K562 (cell line): ENCODE results near the gene MARCHF3. TPM values are rescaled to one million over a fixed set of nuclear protein-coding genes. Genes with fewer than 3 reads are reported as not detected.

ENCODE experiments used
- ATAC-seq: fragments of 200-7000 bp; cut with Tn5 transposase; 3 replicates; pipeline ENCODE4 v1.9.1; 2020; ENCODE audit warnings: moderate library complexity
- BruUV-seq: library from RNA; stranded (reverse); fragments of 400-500 nt; replicated peaks from 2 replicates; lab custom pipeline; 2021; lab: Mats Ljungman, UMichigan
- CTCF ChIA-PET: fragments of 300-600 bp; formaldehyde crosslinking; extraction: SDS; loops from one replicate; lab custom pipeline; 2021; ENCODE audit warnings: low intra/inter-chr PET ratio; lab: Yijun Ruan, JAX
- POLR2A ChIA-PET: fragments of 300-600, 350-650 bp; sonication (Branson Sonifier 250); formaldehyde crosslinking; extraction: SDS; loops from one replicate; lab custom pipeline; 2021; ENCODE audit warnings: antibody characterized with exemption, inconsistent platforms; lab: Yijun Ruan, JAX
- DNase-seq, 4 experiments: peaks; one replicate each; pipeline versions ENCODE4 v3.0.0 to v3.0.0-alpha.2; 2011 to 2018; ENCODE audit warnings: low spot score in 3 of 4, mixed read lengths in 3 of 4; ENCODE audit errors: extremely low read depth in 1 of 4
- FAIRE-seq: peaks from 2 replicates; lab custom pipeline; 2011; peaks lifted over from hg19 to GRCh38; lab: Jason Lieb, UNC
- H2AFZ ChIP-seq: 2 replicates; pipeline ENCODE4 v1.6.0; 2011; ENCODE audit warnings: low read depth, low read length, control low read depth, inconsistent platforms
- H3K27ac ChIP-seq: fragments of 200-600 bp; 3 replicates; pipeline ENCODE4 v1.8.0; 2011; ENCODE audit warnings: low read depth, mild to moderate bottlenecking, control low read depth, inconsistent platforms, low read length, moderate library complexity, mixed read lengths; ENCODE audit errors: extremely low read depth
- H3K27me3 ChIP-seq, 2 experiments: fragments of 300-600 bp in 1 of 2; 2 replicates in 1 of 2; 3 replicates in 1 of 2; pipeline versions ENCODE4 v1.6.0 to v1.8.0; 2011; ENCODE audit warnings: inconsistent platforms in 2 of 2, low read length in 2 of 2, mild to moderate bottlenecking in 1 of 2, mixed read lengths in 1 of 2, moderate library complexity in 1 of 2; ENCODE audit not compliant: control insufficient read depth in 2 of 2, insufficient read depth in 2 of 2
- H3K36me3 ChIP-seq: fragments of 300-600 bp; 3 replicates; pipeline ENCODE4 v1.8.0; 2011; ENCODE audit warnings: mild to moderate bottlenecking, low read length, inconsistent platforms; ENCODE audit not compliant: control insufficient read depth, insufficient read depth
- H3K4me1 ChIP-seq, 2 experiments: fragments of 200-600 bp in 1 of 2; replicated peaks in 1 of 2; 2 replicates in 1 of 2; 3 replicates in 1 of 2; pipeline versions ENCODE4 v1.5.1 to v1.8.0; 2011; ENCODE audit warnings: inconsistent platforms in 2 of 2, low read length in 2 of 2, mild to moderate bottlenecking in 1 of 2, mixed read lengths in 1 of 2, moderate library complexity in 1 of 2; ENCODE audit not compliant: control insufficient read depth in 2 of 2, insufficient read depth in 2 of 2
- H3K4me2 ChIP-seq: 2 replicates; pipeline ENCODE4 v1.6.1; 2011; ENCODE audit warnings: low read length, control low read depth, inconsistent platforms, mixed read lengths; ENCODE audit not compliant: insufficient read depth
- H3K4me3 ChIP-seq: fragments of 200-600 bp; sonication (generic), shearing (Covaris generic); 2 replicates; pipeline ENCODE4 v1.5.1; 2016; ENCODE audit warnings: control low read depth, inconsistent platforms
- H3K79me2 ChIP-seq: fragments of 200-600 bp; 3 replicates; pipeline ENCODE4 v1.8.0; 2011; ENCODE audit warnings: low read length, inconsistent platforms; ENCODE audit not compliant: control insufficient read depth, insufficient read depth
- H3K9ac ChIP-seq, 2 experiments: 2 replicates each; pipeline versions ENCODE4 v1.6.0 to v1.6.1; 2011; ENCODE audit warnings: low read depth in 2 of 2, low read length in 2 of 2, control low read depth in 1 of 2, inconsistent platforms in 1 of 2, mild to moderate bottlenecking in 1 of 2, mixed read lengths in 1 of 2; ENCODE audit not compliant: insufficient read depth in 1 of 2
- H3K9me1 ChIP-seq: one replicate; pipeline ENCODE4 v1.6.0; 2011; ENCODE audit warnings: inconsistent platforms, mild to moderate bottlenecking, low read length, moderate library complexity; ENCODE audit not compliant: control insufficient read depth, insufficient read depth
- H3K9me3 ChIP-seq: replicated peaks from 2 replicates; pipeline ENCODE4 v1.5.1; 2011; ENCODE audit warnings: low read depth, low read length, inconsistent platforms; ENCODE audit not compliant: control insufficient read depth, insufficient read depth
- H4K20me1 ChIP-seq: replicated peaks from 2 replicates; pipeline ENCODE4 v1.6.1; 2011; ENCODE audit warnings: low read length, inconsistent platforms, mixed read lengths; ENCODE audit not compliant: control insufficient read depth, insufficient read depth
- CEBPB ChIP-seq: fragments of 450-650 bp; IDR thresholded peaks from 2 replicates; pipeline ENCODE4 v1.6.1; 2016; ENCODE audit warnings: missing genetic modification characterization, missing compliant biosample characterization
- CEBPG ChIP-seq, 3 experiments: fragments of 200-800 bp in 1 of 3; sonication (Bioruptor generic) in 1 of 3; sonication (generic) in 1 of 3; formaldehyde crosslinking in 1 of 3; IDR thresholded peaks in 2 of 3; conservative IDR thresholded peaks in 1 of 3; 2 replicates each; pipeline versions ENCODE4 v1.6.1 to v1.8.0; 2016 to 2022; ENCODE audit warnings: missing compliant biosample characterization in 2 of 3, missing genetic modification characterization in 2 of 3, mild to moderate bottlenecking in 1 of 3, missing genetic modification reagents in 1 of 3
- ELF2 ChIP-seq: fragments of 250-450 bp; sonication (Bioruptor Pico); IDR thresholded peaks from 2 replicates; pipeline ENCODE4 v1.5.0; 2021; ENCODE audit warnings: mild to moderate bottlenecking
- FOXA1 ChIP-seq: fragments of 450-650 bp; IDR thresholded peaks from 2 replicates; pipeline ENCODE4 v1.6.1; 2016; ENCODE audit warnings: mild to moderate bottlenecking, borderline replicate concordance
- KDM2B ChIP-seq: fragments of 250-450 bp; sonication (Bioruptor Pico); IDR thresholded peaks from 2 replicates; pipeline ENCODE4 v1.8.0; 2021; ENCODE audit warnings: mild to moderate bottlenecking, moderate library complexity
- KDM5B ChIP-seq: fragments of 200-600 bp; sonication (generic); IDR thresholded peaks from 2 replicates; pipeline ENCODE4 v1.6.1; 2012; ENCODE audit warnings: low read depth, mild to moderate bottlenecking, moderate library complexity, low read length, control low read depth, inconsistent platforms; ENCODE audit not compliant: insufficient replicate concordance
- NEUROD1 ChIP-seq: fragments of 150-350 bp; IDR thresholded peaks from 2 replicates; pipeline ENCODE4 v1.6.1; 2014; ENCODE audit warnings: borderline replicate concordance, low read length, low read depth; ENCODE audit not compliant: partially characterized antibody
- PHF8 ChIP-seq: fragments of 200-600 bp; sonication (generic); IDR thresholded peaks from 2 replicates; pipeline ENCODE4 v1.6.1; 2012; ENCODE audit warnings: mixed run types, mild to moderate bottlenecking, inconsistent platforms, low read length, moderate library complexity, borderline replicate concordance
- POLR3A ChIP-seq: IDR thresholded peaks from 2 replicates; pipeline ENCODE4 v1.6.1; 2011; ENCODE audit warnings: borderline replicate concordance, mild to moderate bottlenecking, moderate library complexity; ENCODE audit not compliant: insufficient read length, insufficient read depth; ENCODE audit errors: extremely low read depth
- PRMT5 ChIP-seq: sonication (generic); formaldehyde crosslinking; IDR thresholded peaks from 2 replicates; pipeline ENCODE4 v1.5.0; 2020; ENCODE audit warnings: missing genetic modification reagents
- PURB ChIP-seq: sonication (generic); formaldehyde crosslinking; IDR thresholded peaks from 2 replicates; pipeline ENCODE4 v1.9.0; 2021; ENCODE audit warnings: low read depth, mild to moderate bottlenecking, missing genetic modification reagents
- SIN3B ChIP-seq: fragments of 450-650 bp; IDR thresholded peaks from 2 replicates; pipeline ENCODE4 v1.6.1; 2017; ENCODE audit warnings: low read depth, mild to moderate bottlenecking, moderate library complexity
- ZNF253 ChIP-seq: fragments of 250-450 bp; sonication (Bioruptor Pico); conservative IDR thresholded peaks from 2 replicates; pipeline ENCODE4 v1.6.1; 2021; ENCODE audit warnings: mild to moderate bottlenecking
- ZNF766 ChIP-seq: fragments of 200-800 bp; sonication (Bioruptor generic); conservative IDR thresholded peaks from 2 replicates; pipeline ENCODE4 v1.6.1; 2016; ENCODE audit warnings: missing genetic modification characterization, missing compliant biosample characterization
- WGBS: fragments of 100-300 bp; shearing (Covaris generic); methylation state at CpG from one replicate; pipeline ENCODE4 v1.1.6; 2016; ENCODE audit warnings: low coverage, mixed read lengths; ENCODE audit not compliant: insufficient coverage; ENCODE audit errors: missing lambda C conversion rate; 5-methylcytosine and 5-hydroxymethylcytosine counted together
- in situ Hi-C: fragments of 300-500 bp; cut with MboI; formaldehyde crosslinking; loops from 4 replicates; pipeline ENCODE4 v1.15.0; 2018; ENCODE audit warnings: inconsistent platforms, mixed read lengths
- intact Hi-C: fragments of 100-400 bp; cut with micrococcal nuclease; formaldehyde crosslinking; loops from 2 replicates; pipeline ENCODE4 v1.14.2; 2022
- polyA plus RNA-seq, 8 experiments: library from polyadenylated mRNA; depleted of rRNA in 4 of 8; stranded (reverse) in 5 of 8; unstranded in 3 of 8; fragments of >200 nt; fragmentation: Nextera tagmentation in 2 of 8; fragmentation: Illumina TruSeq in 1 of 8; extraction: Ambion mirVana in 2 of 8; extraction: Trizol in 1 of 8; gene quantifications; 2 replicates each; pipeline versions ENCODE4 v1.2.1 to v1.2.3, GENCODE V29; 2011 to 2014; ENCODE audit warnings: inconsistent platforms in 1 of 8, missing spikeins in 1 of 8
- total RNA-seq, 7 experiments: library from RNA; depleted of rRNA in 6 of 7; stranded (reverse); fragments of >200 nt in 6 of 7; fragmentation: Illumina TruSeq in 2 of 7; extraction: Trizol in 2 of 7; gene quantifications; 2 replicates each; pipeline versions ENCODE4 v1.2.1 to v1.2.3, GENCODE V29; 2011 to 2021; ENCODE audit warnings: low replicate concordance in 1 of 7
- TF ChIP-seq, protein P1 (sequence below): sonication (generic); formaldehyde crosslinking; IDR thresholded peaks from 2 replicates; pipeline ENCODE4 v1.8.1; 2023; ENCODE audit warnings: mild to moderate bottlenecking, missing genetic modification reagents
- TF ChIP-seq, protein P2 (sequence below): fragments of 250-450 bp; sonication (Bioruptor Pico); IDR thresholded peaks from 2 replicates; pipeline ENCODE4 v1.8.0; 2022; ENCODE audit warnings: inconsistent platforms
- TF ChIP-seq, protein P3 (sequence below): fragments of 450-650 bp; IDR thresholded peaks from 2 replicates; pipeline ENCODE4 v1.6.1; 2016

MARCHF3 gene
- total and polyA plus RNA-seq, 9 of the 15 experiments (the other 6 are each of a cell fraction or from before 2014, with no cell fraction given): 5.6 to 37.4 (median 16.5) TPM

DNA sequence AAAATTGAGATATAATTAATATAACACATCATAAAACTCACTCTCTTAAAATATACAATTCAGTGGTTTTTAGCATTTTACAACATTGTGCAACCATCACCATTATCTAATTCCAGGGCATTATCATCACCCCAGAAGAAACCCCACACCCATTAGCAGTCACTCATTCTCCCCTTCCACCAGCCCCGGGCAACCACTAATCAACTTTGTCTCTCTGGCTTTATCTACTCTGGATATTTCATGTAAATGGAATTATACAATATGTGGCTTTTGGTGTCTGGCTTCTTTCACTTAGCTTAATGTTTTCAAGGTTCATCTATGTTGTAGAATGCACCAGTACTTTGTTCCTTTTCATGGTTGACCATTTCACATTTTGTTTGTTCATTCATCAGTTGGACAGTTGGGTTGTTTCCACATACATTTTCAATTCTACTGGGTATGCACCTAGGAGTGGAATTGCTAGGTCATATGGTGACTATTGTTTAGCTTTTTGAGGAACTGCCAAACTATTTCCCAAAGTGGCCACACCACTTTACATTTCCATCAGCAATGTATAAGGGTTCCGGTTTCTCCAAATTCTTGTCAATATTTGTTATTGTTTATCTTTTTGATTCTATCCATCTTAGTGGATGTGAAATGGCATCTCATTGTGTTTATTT lies 62.4 kb downstream of the MARCHF3 start:
- Histone ChIP-seq H4K20me1 (no peaks in the 10 kb centered on the region), H3K9ac (no peak overlapping the region), H3K27ac (no peak overlapping the region), H3K36me3 (peaks cover 3% of the 10 kb centered on the region; the same call in 1 of the 3 replicates), H3K27me3 (no peaks in the 10 kb centered on the region), H3K4me3 (no peak overlapping the region), H3K4me2 (no peak overlapping the region), H3K9me1 (no peaks in the 10 kb centered on the region), H2AFZ (no peak overlapping the region), H3K79me2 (peaks cover 81% of the 10 kb centered on the region), H3K9me3 (no peaks in the 10 kb centered on the region), H3K4me1 (peaks cover 24 to 61% of the 10 kb centered on the region in 2 experiments)
- ChIA-PET CTCF (no interaction called here), POLR2A (no interaction called here)
- no peak for ATAC-seq
- WGBS: 44% methylated on average over 2 of the region's 2 CpGs
- intact Hi-C loops: no loop called here
- BruUV-seq: no TSS peak
- no peak for FAIRE-seq
- in situ Hi-C loops: no loop called here
- DNase-seq: no peak
- TF ChIP-seq, protein P1, sequence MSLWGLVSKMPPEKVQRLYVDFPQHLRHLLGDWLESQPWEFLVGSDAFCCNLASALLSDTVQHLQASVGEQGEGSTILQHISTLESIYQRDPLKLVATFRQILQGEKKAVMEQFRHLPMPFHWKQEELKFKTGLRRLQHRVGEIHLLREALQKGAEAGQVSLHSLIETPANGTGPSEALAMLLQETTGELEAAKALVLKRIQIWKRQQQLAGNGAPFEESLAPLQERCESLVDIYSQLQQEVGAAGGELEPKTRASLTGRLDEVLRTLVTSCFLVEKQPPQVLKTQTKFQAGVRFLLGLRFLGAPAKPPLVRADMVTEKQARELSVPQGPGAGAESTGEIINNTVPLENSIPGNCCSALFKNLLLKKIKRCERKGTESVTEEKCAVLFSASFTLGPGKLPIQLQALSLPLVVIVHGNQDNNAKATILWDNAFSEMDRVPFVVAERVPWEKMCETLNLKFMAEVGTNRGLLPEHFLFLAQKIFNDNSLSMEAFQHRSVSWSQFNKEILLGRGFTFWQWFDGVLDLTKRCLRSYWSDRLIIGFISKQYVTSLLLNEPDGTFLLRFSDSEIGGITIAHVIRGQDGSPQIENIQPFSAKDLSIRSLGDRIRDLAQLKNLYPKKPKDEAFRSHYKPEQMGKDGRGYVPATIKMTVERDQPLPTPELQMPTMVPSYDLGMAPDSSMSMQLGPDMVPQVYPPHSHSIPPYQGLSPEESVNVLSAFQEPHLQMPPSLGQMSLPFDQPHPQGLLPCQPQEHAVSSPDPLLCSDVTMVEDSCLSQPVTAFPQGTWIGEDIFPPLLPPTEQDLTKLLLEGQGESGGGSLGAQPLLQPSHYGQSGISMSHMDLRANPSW (CRISPR knock-in tag): no peak
- TF ChIP-seq POLR3A (no peak), CEBPG (CRISPR knock-in tag; IDR thresholded peaks at IDR 0.05) (no peak), CEBPG (tag; conservative IDR thresholded peaks at IDR 0.05 in 1 of 2, IDR thresholded peaks at IDR 0.05 in 1 of 2) (peak in 1 of 2 experiments; percentile 60; a peak in 1 of 4 replicates), ZNF766 (CRISPR knock-in tag) (no peak), ZNF253 (CRISPR knock-in tag) (no peak), NEUROD1 (no peak), PURB (CRISPR knock-in tag) (no peak), FOXA1 (no peak), CEBPB (tag) (peak; percentile 78), PHF8 (no peak), KDM5B (no peak), ELF2 (CRISPR knock-in tag) (no peak), PRMT5 (CRISPR knock-in tag) (no peak), SIN3B (no peak), KDM2B (CRISPR knock-in tag) (no peak)
- TF ChIP-seq, protein P2, sequence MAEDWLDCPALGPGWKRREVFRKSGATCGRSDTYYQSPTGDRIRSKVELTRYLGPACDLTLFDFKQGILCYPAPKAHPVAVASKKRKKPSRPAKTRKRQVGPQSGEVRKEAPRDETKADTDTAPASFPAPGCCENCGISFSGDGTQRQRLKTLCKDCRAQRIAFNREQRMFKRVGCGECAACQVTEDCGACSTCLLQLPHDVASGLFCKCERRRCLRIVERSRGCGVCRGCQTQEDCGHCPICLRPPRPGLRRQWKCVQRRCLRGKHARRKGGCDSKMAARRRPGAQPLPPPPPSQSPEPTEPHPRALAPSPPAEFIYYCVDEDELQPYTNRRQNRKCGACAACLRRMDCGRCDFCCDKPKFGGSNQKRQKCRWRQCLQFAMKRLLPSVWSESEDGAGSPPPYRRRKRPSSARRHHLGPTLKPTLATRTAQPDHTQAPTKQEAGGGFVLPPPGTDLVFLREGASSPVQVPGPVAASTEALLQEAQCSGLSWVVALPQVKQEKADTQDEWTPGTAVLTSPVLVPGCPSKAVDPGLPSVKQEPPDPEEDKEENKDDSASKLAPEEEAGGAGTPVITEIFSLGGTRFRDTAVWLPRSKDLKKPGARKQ (CRISPR knock-in tag): no peak
- TF ChIP-seq, protein P3, sequence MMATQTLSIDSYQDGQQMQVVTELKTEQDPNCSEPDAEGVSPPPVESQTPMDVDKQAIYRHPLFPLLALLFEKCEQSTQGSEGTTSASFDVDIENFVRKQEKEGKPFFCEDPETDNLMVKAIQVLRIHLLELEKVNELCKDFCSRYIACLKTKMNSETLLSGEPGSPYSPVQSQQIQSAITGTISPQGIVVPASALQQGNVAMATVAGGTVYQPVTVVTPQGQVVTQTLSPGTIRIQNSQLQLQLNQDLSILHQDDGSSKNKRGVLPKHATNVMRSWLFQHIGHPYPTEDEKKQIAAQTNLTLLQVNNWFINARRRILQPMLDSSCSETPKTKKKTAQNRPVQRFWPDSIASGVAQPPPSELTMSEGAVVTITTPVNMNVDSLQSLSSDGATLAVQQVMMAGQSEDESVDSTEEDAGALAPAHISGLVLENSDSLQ: peak; percentile 54; the same call in 1 of the 2 replicates
